Esophagus muscularis mucosa (tissue), 3 donors: ENCODE data around the gene PPARD.

Experiments used
- CTCF ChIP-seq, 3 experiments: fragments of 200-600 bp in 2 of 3; fragments of 450-650 bp in 1 of 3; sonication (generic) in 2 of 3; IDR thresholded peaks; one replicate each; pipeline ENCODE4 v1.5.1; 2017 to 2019; ENCODE audit warnings: antibody characterized with exemption in 3 of 3, mild to moderate bottlenecking in 2 of 3, moderate library complexity in 1 of 3
- POLR2AphosphoS5 ChIP-seq, 2 donors: sonication (generic); formaldehyde crosslinking; IDR thresholded peaks; one replicate each; pipeline ENCODE4 v1.6.1; 2017; ENCODE audit warnings: antibody characterized with exemption in 2 of 2

DNA sequence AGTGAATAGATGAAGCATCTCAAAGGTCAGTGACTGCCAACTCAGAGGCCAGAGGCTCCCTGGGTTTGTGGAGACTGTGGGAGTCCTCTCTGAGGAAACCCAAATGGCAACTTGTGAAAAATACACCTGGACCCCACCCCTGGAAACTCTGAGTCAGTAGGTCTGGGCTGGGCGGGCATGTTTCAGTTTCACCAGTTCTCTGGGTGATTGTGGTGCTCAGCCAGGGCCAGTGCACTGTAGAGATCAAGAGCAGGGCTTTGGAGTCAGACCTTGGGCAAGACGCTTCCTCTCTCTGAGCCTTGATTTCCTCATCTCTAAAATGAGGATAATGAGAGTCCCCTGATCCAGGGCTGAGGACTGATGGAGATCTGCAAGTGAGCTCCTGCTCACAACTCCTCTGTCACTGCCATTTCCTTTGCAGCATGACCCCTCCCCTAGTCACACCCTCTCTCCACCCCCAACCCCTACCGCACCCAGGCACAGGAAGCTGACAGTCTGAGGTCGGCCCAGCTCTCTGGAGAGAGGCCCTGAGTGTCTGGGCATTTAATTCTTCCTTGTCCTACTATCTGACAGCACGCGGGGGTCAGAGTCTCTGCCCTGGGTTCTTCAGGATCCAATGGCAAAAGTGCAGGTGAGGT is 39.6 kb upstream of the PPARD start:
- TF ChIP-seq POLR2AphosphoS5 (IDR thresholded peaks at IDR 0.05) (no peak), CTCF (IDR thresholded peaks at IDR 0.05) (no peak)
